HG03025 (cell line): ENCODE results near the gene TMEM255B.
"Not testable (repeated sequence)": the region's sequence is repeated elsewhere in the genome, so short reads cannot be mapped to it uniquely, and the experiment has no call there.

Source experiments
- ATAC-seq: cut with Tn5 transposase; IDR thresholded peaks from one replicate; pipeline ENCODE4 v1.9.1; 2021; ENCODE audit warnings: mild to moderate bottlenecking, moderate library complexity; ENCODE audit not compliant: unreplicated experiment, low FRiP score

TMEM255B gene

GRCh38 chr13:113748101-113748861 lies 10.7 kb upstream of the TMEM255B start:
- no peak for ATAC-seq

- ATAC-seq = no peak
Observed at GRCh38 chr13:113748862-113749451, 10.1 kb upstream of the TMEM255B start.

DNA sequence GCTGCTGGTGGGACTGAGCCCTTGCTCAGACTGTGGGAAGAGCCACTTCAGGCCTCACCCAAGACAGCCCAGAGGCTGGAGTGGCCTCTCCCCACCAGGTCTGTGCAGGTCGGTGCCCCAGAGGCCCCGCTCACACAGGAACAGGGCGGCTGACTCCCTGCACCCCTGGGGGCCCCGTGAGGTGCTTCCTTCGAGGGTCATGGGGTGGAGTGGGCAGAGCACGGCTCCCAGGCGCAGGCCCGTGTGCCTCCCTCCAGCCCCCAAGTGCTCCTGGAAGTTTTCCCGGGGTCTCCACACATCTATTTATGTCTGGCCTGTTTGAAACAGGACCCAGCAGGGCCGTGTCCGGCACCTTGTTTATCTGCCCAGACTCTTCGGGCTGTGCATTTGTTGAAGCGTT lies 9.5 kb upstream of the TMEM255B start:
- ATAC-seq = no peak

DNA sequence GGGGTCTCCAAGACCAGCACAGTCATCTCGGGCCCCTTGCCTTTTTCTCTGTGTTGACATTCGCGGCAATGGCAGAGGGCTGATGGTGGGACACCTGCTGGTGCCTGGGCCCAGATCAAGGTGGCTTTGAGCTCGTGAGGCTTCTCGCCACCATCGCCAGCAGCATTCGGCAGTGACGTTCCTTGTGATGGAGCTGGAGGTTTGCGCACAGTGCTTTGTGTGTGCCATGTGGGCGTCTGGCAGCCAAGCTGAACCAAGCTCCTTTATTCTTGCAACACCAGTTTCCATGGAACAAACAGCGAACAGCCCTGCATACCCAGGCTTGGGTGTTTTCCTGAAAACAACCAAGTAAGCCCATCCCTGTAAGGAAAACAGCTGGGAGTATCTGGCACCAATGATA lies 9.1 kb upstream of the TMEM255B start:
- no peak for ATAC-seq

GRCh38 chr13:113750554-113751399 lies 8.2 kb upstream of the TMEM255B start:
- no peak for ATAC-seq

- no peak for ATAC-seq
Observed at GRCh38 chr13:113751491-113751890, 7.5 kb upstream of the TMEM255B start.

GRCh38 chr13:113752211-113752986 lies 6.6 kb upstream of the TMEM255B start:
- ATAC-seq = not testable (repeated sequence)

GRCh38 chr13:113753171-113753570 lies 5.9 kb upstream of the TMEM255B start:
- ATAC-seq = no peak

GRCh38 chr13:113754242-113754641 lies 4.8 kb upstream of the TMEM255B start:
- no peak for ATAC-seq

DNA sequence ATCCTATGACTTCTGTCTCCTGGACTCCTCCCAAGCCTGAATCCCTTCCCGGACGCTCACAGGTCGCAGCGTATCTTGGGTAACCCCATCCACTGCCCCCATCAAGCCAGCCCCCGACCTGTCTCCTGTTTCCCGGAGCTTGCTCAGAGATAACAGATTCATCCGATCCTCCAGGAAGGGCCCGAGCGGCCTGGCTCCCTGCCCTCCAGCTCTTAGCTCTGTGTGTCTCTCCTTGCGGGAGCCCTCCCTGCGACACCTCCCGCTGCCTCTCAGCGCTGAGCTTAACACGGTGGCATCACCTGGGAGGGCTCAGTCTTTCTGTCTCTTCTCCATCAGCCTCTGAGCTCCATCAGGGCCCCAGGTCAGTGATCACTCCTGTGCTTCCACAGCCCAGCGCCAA lies 4.3 kb upstream of the TMEM255B start:
- no peak for ATAC-seq

GRCh38 chr13:113756441-113757097 lies 2.5 kb upstream of the TMEM255B start:
- ATAC-seq = no peak

GRCh38 chr13:113759525-113760137 lies 605 bp downstream of the TMEM255B start:
- no peak for ATAC-seq

DNA sequence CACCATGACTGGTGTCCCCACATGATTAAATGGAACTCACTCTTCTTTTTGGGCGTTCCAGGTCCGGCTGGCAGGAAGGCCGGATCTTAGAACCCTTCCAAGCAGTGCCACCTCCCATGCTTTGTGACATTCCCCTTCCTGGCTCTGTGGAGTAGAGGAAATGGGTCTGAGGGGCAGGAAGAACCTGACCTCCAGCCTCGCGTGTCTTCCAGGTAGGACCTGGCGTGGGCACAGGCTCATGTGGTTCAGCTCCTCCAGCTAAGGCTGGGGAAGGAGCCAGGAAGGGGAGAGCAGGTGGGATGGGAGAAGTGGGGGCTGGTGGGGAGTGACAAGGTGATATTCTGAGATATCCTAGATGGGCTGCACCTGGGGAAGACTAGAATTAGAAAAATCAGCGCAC lies 2.1 kb downstream of the TMEM255B start:
- ATAC-seq = no peak

GRCh38 chr13:113762075-113762474 lies 3.0 kb downstream of the TMEM255B start:
- ATAC-seq = no peak

- no peak for ATAC-seq
Observed at GRCh38 chr13:113762538-113762937, 3.5 kb downstream of the TMEM255B start.

GRCh38 chr13:113763254-113763653 lies 4.2 kb downstream of the TMEM255B start:
- ATAC-seq = no peak

- no peak for ATAC-seq
Observed at GRCh38 chr13:113763961-113764792, 5.2 kb downstream of the TMEM255B start.

- no peak for ATAC-seq
Observed at GRCh38 chr13:113764793-113765563, 6.0 kb downstream of the TMEM255B start.
